GM19035 (cell line): ENCODE measurements around the gene TSC22D1.
"Not testable (repeated sequence)": the region's sequence is repeated elsewhere in the genome, so short reads cannot be mapped to it uniquely, and the experiment has no call there.

Experiments used
- ATAC-seq: cut with Tn5 transposase; IDR thresholded peaks from one replicate; pipeline ENCODE4 v1.9.1; 2021; ENCODE audit not compliant: unreplicated experiment

The TSC22D1 gene

DNA sequence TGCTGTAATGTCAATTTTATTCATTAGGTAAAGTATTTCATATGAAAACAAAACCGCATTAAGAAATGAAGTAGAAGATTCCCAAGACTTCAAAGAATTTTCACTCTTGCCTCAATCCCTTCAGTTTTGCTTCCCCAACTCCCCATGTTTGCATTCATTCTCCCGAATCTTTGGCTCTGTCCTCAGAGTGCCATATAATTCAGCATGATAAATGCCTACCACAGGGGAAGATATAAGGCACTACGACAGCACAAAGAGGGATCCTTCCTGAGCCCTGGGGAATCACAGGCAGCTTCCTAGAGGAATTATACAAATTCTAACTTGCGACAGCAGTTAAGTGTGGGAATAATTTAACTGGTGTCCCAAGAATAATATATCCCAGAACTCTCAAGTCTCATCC is 68.5 kb downstream of the TSC22D1 start:
- no peak for ATAC-seq

GRCh38 chr13:44506719-44507118 is 69.4 kb downstream of the TSC22D1 start:
- no peak for ATAC-seq

DNA sequence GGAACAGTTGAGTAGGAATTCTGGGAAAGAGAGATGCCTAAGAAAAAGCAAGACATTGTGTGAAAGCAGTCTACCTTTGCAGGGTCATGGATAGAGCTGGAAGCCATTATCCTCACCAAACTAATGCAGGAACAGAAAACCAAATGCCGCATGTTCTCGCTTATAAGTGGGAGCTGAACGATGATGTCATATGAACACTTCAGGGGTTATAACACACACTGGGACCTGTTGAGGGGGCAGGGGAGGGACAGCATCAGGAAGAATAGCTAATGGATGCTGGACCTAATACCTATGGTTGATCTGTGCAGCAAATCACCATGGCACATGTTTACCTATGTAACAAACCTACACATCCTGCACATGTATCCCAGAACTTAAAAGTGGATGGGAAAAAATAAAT is 69.9 kb downstream of the TSC22D1 start:
- ATAC-seq: no peak

DNA sequence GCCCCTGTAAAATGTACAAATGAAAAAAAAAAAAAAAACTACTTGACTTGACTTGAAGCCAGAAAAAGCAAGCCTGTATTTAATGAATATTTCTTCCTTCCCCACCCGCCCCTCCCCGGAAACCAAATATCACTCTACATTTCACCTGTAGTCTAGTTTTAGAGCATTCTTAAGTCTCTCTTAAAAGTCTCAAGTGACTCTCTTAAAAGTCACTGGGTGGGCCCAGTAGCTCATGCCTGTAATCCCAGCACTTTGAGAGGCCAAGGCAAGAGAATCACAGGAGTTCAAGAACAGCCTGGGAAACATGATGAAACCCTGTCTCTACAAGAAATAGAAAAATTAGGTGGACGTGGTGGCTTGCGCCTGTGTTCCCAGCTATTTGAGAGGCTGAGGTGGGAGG is 72.0 kb downstream of the TSC22D1 start:
- no peak for ATAC-seq

DNA sequence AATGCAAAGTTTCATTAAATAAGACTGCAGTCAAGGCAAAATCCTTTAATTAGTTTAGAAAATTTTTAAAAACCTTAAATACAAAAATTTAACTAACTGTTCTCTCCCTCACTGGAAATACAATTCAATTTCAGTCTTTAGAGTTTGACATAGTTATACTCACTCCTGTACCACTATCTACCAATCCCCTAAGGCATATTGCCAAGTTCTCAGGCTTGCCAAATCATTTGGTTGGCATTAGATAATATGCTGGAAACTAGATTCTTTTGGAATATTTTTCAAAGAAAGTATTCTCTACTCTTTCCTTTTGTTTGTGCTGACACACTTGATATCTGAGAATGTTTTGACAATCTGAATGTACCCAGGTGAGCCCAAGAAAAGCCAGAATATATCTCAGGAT is 77.2 kb downstream of the TSC22D1 start:
- no peak for ATAC-seq

- no peak for ATAC-seq
Measured at GRCh38 chr13:44498502-44498901, 77.6 kb downstream of the TSC22D1 start.

DNA sequence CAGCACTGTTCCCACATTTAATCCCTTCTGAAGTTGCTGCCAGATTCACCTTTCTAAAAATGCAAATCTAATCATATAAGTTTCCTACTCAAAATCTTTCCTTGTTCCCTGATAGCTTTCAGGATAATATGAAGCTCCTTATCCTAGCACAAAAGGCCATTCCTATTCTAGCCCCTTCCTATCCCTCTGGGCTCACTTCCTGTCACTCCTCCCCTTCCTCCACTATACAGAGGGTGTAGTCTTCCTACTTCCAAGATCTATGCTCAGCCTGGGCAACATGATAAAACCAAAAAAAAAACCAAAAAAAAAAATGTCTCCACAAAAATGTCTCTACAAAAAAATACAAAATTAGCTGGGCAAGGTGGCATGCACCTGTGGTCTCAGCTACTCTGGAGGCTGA is 78.3 kb downstream of the TSC22D1 start:
- ATAC-seq: no peak

DNA sequence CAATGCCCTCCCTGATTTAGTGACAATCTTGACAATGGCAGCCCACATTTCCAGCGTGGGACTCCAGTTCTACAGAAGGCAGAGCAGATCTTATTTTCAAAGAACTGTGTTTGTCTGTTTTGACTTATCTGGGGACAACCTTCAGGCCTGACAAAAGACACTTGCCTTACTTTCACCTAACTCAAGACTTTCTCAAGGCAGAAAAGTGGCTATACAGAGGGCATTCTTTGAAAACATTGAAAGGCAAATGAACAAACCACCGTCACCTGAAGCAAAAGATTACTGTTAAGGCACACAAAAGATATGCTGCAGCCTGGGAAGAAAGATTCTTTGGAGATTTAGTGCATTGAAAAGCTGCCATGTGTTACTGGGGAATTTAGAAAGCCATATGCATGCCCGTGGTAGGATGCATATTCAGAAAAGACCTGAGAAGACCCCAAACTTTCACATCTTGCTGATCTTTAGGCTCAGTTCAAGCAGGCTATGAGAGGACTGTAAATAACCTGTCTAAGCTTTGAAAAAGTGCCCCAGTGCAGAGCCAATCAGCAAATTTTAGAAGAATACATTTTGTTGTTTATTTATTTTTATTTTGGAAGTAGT is 82.8 kb downstream of the TSC22D1 start:
- ATAC-seq: no peak

- ATAC-seq: no peak
Measured at GRCh38 chr13:44489751-44490150, 86.4 kb downstream of the TSC22D1 start.

GRCh38 chr13:44487989-44488388 is 88.1 kb downstream of the TSC22D1 start:
- ATAC-seq: peak; percentile 47

- peak; percentile 48 for ATAC-seq
Measured at GRCh38 chr13:44484562-44485138, 91.5 kb downstream of the TSC22D1 start.

GRCh38 chr13:44474122-44474910 is 101.8 kb downstream of the TSC22D1 start:
- no peak for ATAC-seq

- no peak for ATAC-seq
Measured at GRCh38 chr13:44471686-44472085, 104.4 kb downstream of the TSC22D1 start.

DNA sequence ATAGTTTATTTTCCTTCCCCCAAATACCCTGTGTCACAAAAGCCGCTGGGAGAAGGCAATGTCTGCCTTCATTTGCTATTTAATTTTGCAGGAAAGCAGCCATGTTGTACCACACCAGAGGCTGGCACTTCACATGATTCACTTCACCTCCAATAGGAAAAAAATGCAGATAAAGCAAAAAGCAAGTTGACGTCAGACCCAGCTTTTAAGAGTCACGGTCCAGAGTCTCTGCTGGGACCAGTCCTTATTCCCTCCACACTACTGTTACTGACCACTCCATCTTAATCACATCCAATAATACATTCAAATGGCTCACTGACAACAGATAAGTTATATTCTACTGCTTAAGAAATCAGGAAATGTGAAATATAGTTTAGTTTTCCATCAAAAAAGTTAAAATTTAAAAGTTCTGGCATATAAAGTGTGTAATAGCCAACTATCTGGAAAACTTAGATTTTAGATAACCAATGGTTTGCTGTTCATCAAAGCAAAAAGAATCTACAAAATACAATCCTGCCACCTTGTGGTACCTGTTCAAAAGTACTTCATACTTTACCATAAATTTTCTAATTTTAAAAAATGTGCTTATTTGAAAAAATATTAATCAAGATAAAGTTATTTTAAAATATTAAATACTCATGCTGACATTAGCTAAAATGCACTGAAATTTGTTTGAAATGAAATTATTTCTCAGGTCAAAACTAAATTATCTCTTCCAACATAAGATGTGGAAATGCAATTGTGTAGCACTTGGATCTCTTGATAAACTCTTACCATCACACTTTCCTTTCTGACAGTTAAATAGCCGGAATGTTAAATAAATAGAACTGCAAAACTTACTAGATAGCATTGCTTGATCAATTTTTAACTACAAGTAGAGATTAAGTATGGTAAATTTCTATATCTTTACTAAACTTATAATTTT is 105.2 kb downstream of the TSC22D1 start:
- no peak for ATAC-seq

DNA sequence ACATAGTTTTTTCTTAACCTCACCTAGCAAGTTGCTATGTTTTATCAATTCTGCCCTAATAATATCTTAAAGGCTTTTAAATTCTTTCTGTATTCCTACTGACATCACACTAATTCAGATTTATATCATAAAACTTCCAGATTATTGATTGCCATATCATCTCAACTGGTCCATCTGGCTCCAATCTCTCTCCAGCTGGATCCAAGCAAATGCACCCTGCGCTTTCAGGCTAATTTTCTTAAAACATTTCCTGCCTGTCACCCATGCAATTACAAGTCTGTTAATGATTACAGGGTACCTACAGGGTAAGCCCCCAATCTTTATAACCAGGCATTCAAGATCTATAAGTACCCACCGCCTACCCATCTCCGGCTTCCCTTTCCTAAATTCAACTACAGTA is 107.3 kb downstream of the TSC22D1 start:
- no peak for ATAC-seq

- no peak for ATAC-seq
Measured at GRCh38 chr13:44465318-44465717, 110.8 kb downstream of the TSC22D1 start.

DNA sequence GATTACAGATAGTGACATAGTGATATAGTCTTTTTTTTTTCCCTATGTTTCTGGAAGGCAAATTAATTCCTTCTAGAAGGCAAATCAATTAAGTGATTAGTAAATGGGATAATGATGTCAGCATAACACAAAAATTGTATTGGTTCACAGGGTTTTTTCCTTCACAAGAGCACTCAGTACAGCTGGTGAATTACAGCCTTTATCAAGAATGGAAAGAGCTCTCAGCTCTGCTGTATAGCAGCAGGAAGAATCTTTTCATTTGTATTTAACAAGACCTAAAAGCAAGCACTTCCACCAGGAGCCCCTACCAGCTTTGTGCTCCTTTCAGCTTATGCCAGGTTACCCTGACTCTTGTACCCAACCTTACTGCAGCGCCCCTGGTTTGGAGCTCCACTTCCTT is 111.7 kb downstream of the TSC22D1 start:
- no peak for ATAC-seq

GRCh38 chr13:44463759-44464158 is 112.4 kb downstream of the TSC22D1 start:
- no peak for ATAC-seq

DNA sequence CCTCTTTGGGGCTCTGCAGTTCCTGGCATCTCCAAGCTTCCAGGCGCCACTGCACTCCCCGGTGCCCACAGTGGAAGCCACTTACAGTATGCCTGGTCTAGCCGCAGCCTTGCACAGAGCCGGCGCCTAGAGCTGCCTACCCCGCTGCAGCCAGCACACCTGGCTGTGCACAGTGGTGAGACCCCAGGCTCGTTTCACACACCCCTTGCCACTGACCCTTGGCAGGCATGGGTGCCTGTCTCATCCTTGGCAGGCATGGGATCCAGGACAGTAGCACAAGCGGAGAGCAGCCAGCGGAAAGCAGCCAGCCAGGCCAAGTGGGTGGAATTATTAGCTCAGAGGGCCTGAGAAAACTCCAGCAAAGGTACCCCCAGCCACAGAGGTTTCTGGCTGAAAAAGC is 116.5 kb downstream of the TSC22D1 start:
- no peak for ATAC-seq

GRCh38 chr13:44458313-44458975 is 117.7 kb downstream of the TSC22D1 start:
- ATAC-seq: no peak

DNA sequence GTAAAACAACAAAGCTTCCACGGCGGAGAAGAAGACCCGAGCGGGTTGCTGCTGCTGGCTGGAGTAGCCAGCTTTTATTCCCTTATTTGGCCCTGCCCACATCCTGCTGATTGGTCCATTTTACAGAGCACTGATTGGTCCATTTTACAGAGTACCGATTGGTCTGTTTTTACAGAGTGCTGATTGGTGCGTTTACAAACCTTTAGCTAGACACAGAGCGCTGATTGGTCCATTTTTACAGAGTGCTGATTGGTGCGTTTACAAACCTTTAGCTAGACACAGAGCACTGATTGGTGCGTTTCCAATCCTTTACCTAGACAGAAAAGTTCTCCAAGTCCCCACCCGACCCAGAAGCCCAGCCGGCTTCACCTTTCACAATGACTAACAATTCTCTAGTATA is 119.9 kb downstream of the TSC22D1 start:
- not testable (repeated sequence) for ATAC-seq
